Liver (tissue), 10 donors: ENCODE measurements around the gene TPRN. TPM values are rescaled to one million over a fixed set of nuclear protein-coding genes. Genes with fewer than 3 reads are reported as not detected.

Experiments used
- DNase-seq: peaks from one replicate; pipeline ENCODE4 v3.0.0-alpha.2; 2017; ENCODE audit warnings: low spot score
- H3K27ac ChIP-seq, 2 donors: one replicate each; pipeline ENCODE4 v1.7.0; 2013; ENCODE audit warnings: inconsistent platforms in 2 of 2, low read length in 2 of 2, control low read depth in 1 of 2, low read depth in 1 of 2, mild to moderate bottlenecking in 1 of 2
- H3K27me3 ChIP-seq, 4 donors: one replicate each; pipeline versions ENCODE4 v1.6.1 to v1.7.0; 2013; ENCODE audit warnings: low read length in 3 of 4, inconsistent platforms in 1 of 4, mild to moderate bottlenecking in 1 of 4, moderate library complexity in 1 of 4; ENCODE audit not compliant: control insufficient read depth in 4 of 4, insufficient read depth in 4 of 4
- H3K36me3 ChIP-seq, 4 donors: one replicate each; pipeline versions ENCODE4 v1.6.1 to v1.7.0; 2013; ENCODE audit warnings: low read length in 3 of 4, mild to moderate bottlenecking in 3 of 4, low read depth in 1 of 4, moderate library complexity in 1 of 4; ENCODE audit not compliant: control insufficient read depth in 4 of 4, insufficient read depth in 3 of 4
- H3K4me1 ChIP-seq, 4 donors: one replicate each; pipeline versions ENCODE4 v1.6.1 to v1.7.0; 2013; ENCODE audit warnings: low read length in 3 of 4, mild to moderate bottlenecking in 3 of 4, moderate library complexity in 1 of 4; ENCODE audit not compliant: control insufficient read depth in 4 of 4, insufficient read depth in 4 of 4
- H3K4me3 ChIP-seq, 3 donors: one replicate each; pipeline versions ENCODE4 v1.6.1 to v1.7.0; 2013; ENCODE audit warnings: low read length in 3 of 3, control low read depth in 1 of 3, low read depth in 1 of 3, mild to moderate bottlenecking in 1 of 3
- H3K9ac ChIP-seq, 2 donors: one replicate each; pipeline ENCODE4 v1.7.0; 2013; ENCODE audit warnings: low read length in 2 of 2, mild to moderate bottlenecking in 2 of 2, moderate library complexity in 2 of 2, control low read depth in 1 of 2, low read depth in 1 of 2
- H3K9me3 ChIP-seq, 4 donors: one replicate each; pipeline versions ENCODE4 v1.6.1 to v1.7.0; 2013; ENCODE audit warnings: low read length in 3 of 4; ENCODE audit not compliant: control insufficient read depth in 4 of 4
- FOXA2 ChIP-seq: IDR thresholded peaks from 2 replicates; pipeline ENCODE4 v1.6.1; 2016; ENCODE audit warnings: antibody characterized with exemption
- HNF4A ChIP-seq, 2 donors: conservative IDR thresholded peaks; 2 replicates each; pipeline ENCODE4 v1.6.1; 2016; ENCODE audit warnings: antibody characterized with exemption in 2 of 2, mild to moderate bottlenecking in 2 of 2
- RAD21 ChIP-seq, 2 donors: IDR thresholded peaks; 2 replicates each; pipeline ENCODE4 v1.6.1; 2016; ENCODE audit warnings: antibody characterized with exemption in 2 of 2, mild to moderate bottlenecking in 2 of 2
- SP1 ChIP-seq: IDR thresholded peaks from 2 replicates; pipeline ENCODE4 v1.6.1; 2018; ENCODE audit warnings: antibody characterized with exemption, mild to moderate bottlenecking
- WGBS: extraction: QIAGEN DNeasy Blood & Tissue Kit; methylation state at CpG from one replicate; pipeline ENCODE4 v1.1.7; 2013; 5-methylcytosine and 5-hydroxymethylcytosine counted together
- polyA plus RNA-seq, 2 donors: library from polyadenylated mRNA; stranded (reverse) in 1 of 2; unstranded in 1 of 2; fragments of 200-250 nt in 1 of 2; fragments of >200 nt in 1 of 2; fragmentation: Nextera tagmentation in 1 of 2; extraction: Ambion mirVana in 1 of 2; gene quantifications; one replicate each; pipeline versions ENCODE4 v1.2.1 to v1.2.3, GENCODE V29; 2013 to 2015
- small RNA-seq: library from RNA; depleted of rRNA; stranded (forward); fragments of <200 nt; gene quantifications from one replicate; pipeline ENCODE3, GENCODE V24; 2014
- total RNA-seq, 2 donors: library from RNA; depleted of rRNA; stranded (reverse); fragments of >200 nt; gene quantifications; one replicate each; pipeline ENCODE4 v1.2.3, GENCODE V29; 2014
- TF ChIP-seq, protein P1 (sequence below): IDR thresholded peaks from 2 replicates; pipeline ENCODE4 v1.6.1; 2016; ENCODE audit warnings: antibody characterized with exemption, mild to moderate bottlenecking
- donor health status: healthy.
- donor health status: healthy.
- donor health status: healthy.
- donor health status: healthy.
- donor health status: healthy.

TPRN gene
- total and polyA plus RNA-seq, 4 donors = 5.4 to 20.1 (median 11.1) TPM

- H3K9me3 ChIP-seq = no peaks in the 10 kb centered on the region
- H3K27me3 ChIP-seq = peaks cover 6 to 13% (median 10%) of the 10 kb centered on the region in 4 donors
- DNase-seq = no peak
- H3K36me3 ChIP-seq = no peaks in the 10 kb centered on the region
- H3K27ac ChIP-seq = no peak overlapping the region
- H3K4me3 ChIP-seq = no peak overlapping the region
- H3K9ac ChIP-seq = no peak overlapping the region
- no peaks in the 10 kb centered on the region for H3K4me1 ChIP-seq
- TF ChIP-seq FOXA2 (no peak), SP1 (no peak), HNF4A (conservative IDR thresholded peaks at IDR 0.05) (no peak), RAD21 (IDR thresholded peaks at IDR 0.05) (no peak)
- TF ChIP-seq, protein P1, sequence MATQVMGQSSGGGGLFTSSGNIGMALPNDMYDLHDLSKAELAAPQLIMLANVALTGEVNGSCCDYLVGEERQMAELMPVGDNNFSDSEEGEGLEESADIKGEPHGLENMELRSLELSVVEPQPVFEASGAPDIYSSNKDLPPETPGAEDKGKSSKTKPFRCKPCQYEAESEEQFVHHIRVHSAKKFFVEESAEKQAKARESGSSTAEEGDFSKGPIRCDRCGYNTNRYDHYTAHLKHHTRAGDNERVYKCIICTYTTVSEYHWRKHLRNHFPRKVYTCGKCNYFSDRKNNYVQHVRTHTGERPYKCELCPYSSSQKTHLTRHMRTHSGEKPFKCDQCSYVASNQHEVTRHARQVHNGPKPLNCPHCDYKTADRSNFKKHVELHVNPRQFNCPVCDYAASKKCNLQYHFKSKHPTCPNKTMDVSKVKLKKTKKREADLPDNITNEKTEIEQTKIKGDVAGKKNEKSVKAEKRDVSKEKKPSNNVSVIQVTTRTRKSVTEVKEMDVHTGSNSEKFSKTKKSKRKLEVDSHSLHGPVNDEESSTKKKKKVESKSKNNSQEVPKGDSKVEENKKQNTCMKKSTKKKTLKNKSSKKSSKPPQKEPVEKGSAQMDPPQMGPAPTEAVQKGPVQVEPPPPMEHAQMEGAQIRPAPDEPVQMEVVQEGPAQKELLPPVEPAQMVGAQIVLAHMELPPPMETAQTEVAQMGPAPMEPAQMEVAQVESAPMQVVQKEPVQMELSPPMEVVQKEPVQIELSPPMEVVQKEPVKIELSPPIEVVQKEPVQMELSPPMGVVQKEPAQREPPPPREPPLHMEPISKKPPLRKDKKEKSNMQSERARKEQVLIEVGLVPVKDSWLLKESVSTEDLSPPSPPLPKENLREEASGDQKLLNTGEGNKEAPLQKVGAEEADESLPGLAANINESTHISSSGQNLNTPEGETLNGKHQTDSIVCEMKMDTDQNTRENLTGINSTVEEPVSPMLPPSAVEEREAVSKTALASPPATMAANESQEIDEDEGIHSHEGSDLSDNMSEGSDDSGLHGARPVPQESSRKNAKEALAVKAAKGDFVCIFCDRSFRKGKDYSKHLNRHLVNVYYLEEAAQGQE = no peak
- 71% methylated on average over 24 of the region's 24 CpGs for WGBS
Observed at GRCh38 chr9:137141976-137142936, 58.3 kb downstream of the TPRN start.

Small RNA genes within 50 kb of the gene (small RNA-seq; reads per million reads assigned to genes)
- gene MIR3621 = not detected

Other genes starting within 250 kb of the TPRN start
Only the 30 nearest of the 32 such genes appear.
- gene PTGDS, start 223.2 kb downstream of the TPRN start, total RNA-seq = 1 to 10 TPM in 1 of 2 donors, under 1 TPM in 1; 0.23 to 5.4 TPM
- gene PTGDS, start 223.2 kb downstream of the TPRN start, polyA plus RNA-seq = 10 to 100 TPM in 1 of 2 donors, 1 to 10 TPM in 1; 7.4 to 15.2 TPM
- under 1 TPM in 1 of 2 donors, not detected in 1; 0.08 TPM for gene LCNL1, start 217.7 kb downstream of the TPRN start, total RNA-seq
- gene LCNL1, start 217.7 kb downstream of the TPRN start, polyA plus RNA-seq = under 1 TPM in 1 of 2 donors, not detected in 1; 0.01 TPM
- 1 to 10 TPM; 7.3 to 9.0 TPM for gene PAXX, start 208.3 kb downstream of the TPRN start, total RNA-seq
- gene PAXX, start 208.3 kb downstream of the TPRN start, polyA plus RNA-seq = 10 to 100 TPM; 29.4 to 34.1 TPM
- under 1 TPM; 0.33 to 0.42 TPM for gene CLIC3, start 204.2 kb downstream of the TPRN start, total RNA-seq
- under 1 TPM; 0.38 to 0.83 TPM for gene CLIC3, start 204.2 kb downstream of the TPRN start, polyA plus RNA-seq
- gene ABCA2, start 172.5 kb downstream of the TPRN start, total RNA-seq = 10 to 100 TPM in 1 of 2 donors, 1 to 10 TPM in 1; 2.9 to 15.2 TPM
- 10 to 100 TPM in 1 of 2 donors, 1 to 10 TPM in 1; 9.5 to 15.1 TPM for gene ABCA2, start 172.5 kb downstream of the TPRN start, polyA plus RNA-seq
- gene FUT7, start 168.7 kb downstream of the TPRN start, total RNA-seq = under 1 TPM; 0.37 to 0.67 TPM
- under 1 TPM in 1 of 2 donors, not detected in 1; 0.14 TPM for gene FUT7, start 168.7 kb downstream of the TPRN start, polyA plus RNA-seq
- gene NPDC1, start 154.6 kb downstream of the TPRN start, total RNA-seq = 1 to 10 TPM; 2.7 to 5.6 TPM
- 10 to 100 TPM in 1 of 2 donors, 1 to 10 TPM in 1; 9.0 to 14.5 TPM for gene NPDC1, start 154.6 kb downstream of the TPRN start, polyA plus RNA-seq
- under 1 TPM; 0.09 to 0.25 TPM for gene ENTPD2, start 146.7 kb downstream of the TPRN start, total RNA-seq
- under 1 TPM; 0.17 to 0.40 TPM for gene ENTPD2, start 146.7 kb downstream of the TPRN start, polyA plus RNA-seq
- 1 to 10 TPM in 1 of 2 donors, under 1 TPM in 1; 0.08 to 1.8 TPM for gene SAPCD2, start 130.2 kb downstream of the TPRN start, total RNA-seq
- under 1 TPM; 0.06 to 0.38 TPM for gene SAPCD2, start 130.2 kb downstream of the TPRN start, polyA plus RNA-seq
- 1 to 10 TPM; 1.8 to 2.3 TPM for gene UAP1L1, start 123.2 kb downstream of the TPRN start, total RNA-seq
- gene UAP1L1, start 123.2 kb downstream of the TPRN start, polyA plus RNA-seq = 1 to 10 TPM in 1 of 2 donors, under 1 TPM in 1; 0.35 to 1.6 TPM
- 10 to 100 TPM; 19.9 to 31.8 TPM for gene MAN1B1, start 113.8 kb downstream of the TPRN start, total RNA-seq
- gene MAN1B1, start 113.8 kb downstream of the TPRN start, polyA plus RNA-seq = 10 to 100 TPM; 23.2 to 29.7 TPM
- gene DPP7, start 86.0 kb downstream of the TPRN start, total RNA-seq = 10 to 100 TPM; 25.0 to 38.8 TPM
- 10 to 100 TPM; 62.6 to 71.1 TPM for gene DPP7, start 86.0 kb downstream of the TPRN start, polyA plus RNA-seq
- gene GRIN1, start 61.6 kb downstream of the TPRN start, total RNA-seq = not detected
- under 1 TPM in 1 of 2 donors, not detected in 1; 0.05 TPM for gene GRIN1, start 61.6 kb downstream of the TPRN start, polyA plus RNA-seq
- under 1 TPM in 1 of 2 donors, not detected in 1; 0.17 TPM for gene LRRC26, start 30.7 kb downstream of the TPRN start, total RNA-seq
- under 1 TPM in 1 of 2 donors, not detected in 1; 0.09 TPM for gene LRRC26, start 30.7 kb downstream of the TPRN start, polyA plus RNA-seq
- gene TMEM210, start 28.7 kb downstream of the TPRN start, total RNA-seq = not detected
- gene TMEM210, start 28.7 kb downstream of the TPRN start, polyA plus RNA-seq = not detected
- gene ANAPC2, start 12.2 kb downstream of the TPRN start, total RNA-seq = 10 to 100 TPM; 19.4 to 32.6 TPM
- gene ANAPC2, start 12.2 kb downstream of the TPRN start, polyA plus RNA-seq = 10 to 100 TPM in 1 of 2 donors, 1 to 10 TPM in 1; 9.3 to 19.9 TPM
- gene SSNA1, start 12.1 kb downstream of the TPRN start, total RNA-seq = 10 to 100 TPM; 29.8 to 37.5 TPM
- gene SSNA1, start 12.1 kb downstream of the TPRN start, polyA plus RNA-seq = 10 to 100 TPM; 43.1 to 44.2 TPM
- 10 to 100 TPM; 19.9 to 21.5 TPM for gene TMEM203, start 4.9 kb upstream of the TPRN start, total RNA-seq
- gene TMEM203, start 4.9 kb upstream of the TPRN start, polyA plus RNA-seq = 10 to 100 TPM; 21.4 to 27.5 TPM
- 1 to 10 TPM; 2.9 to 4.7 TPM for gene NDOR1, start 5.0 kb upstream of the TPRN start, total RNA-seq
- 1 to 10 TPM; 2.5 to 3.5 TPM for gene NDOR1, start 5.0 kb upstream of the TPRN start, polyA plus RNA-seq
- under 1 TPM; 0.28 to 0.59 TPM for gene RNF208, start 21.5 kb upstream of the TPRN start, total RNA-seq
- 1 to 10 TPM; 4.6 to 7.1 TPM for gene RNF208, start 21.5 kb upstream of the TPRN start, polyA plus RNA-seq
- under 1 TPM; 0.14 to 0.25 TPM for gene CYSRT1, start 24.4 kb upstream of the TPRN start, total RNA-seq
- gene CYSRT1, start 24.4 kb upstream of the TPRN start, polyA plus RNA-seq = under 1 TPM; 0.15 to 0.50 TPM
- not detected for gene RNF224, start 26.8 kb upstream of the TPRN start, total RNA-seq
- gene RNF224, start 26.8 kb upstream of the TPRN start, polyA plus RNA-seq = not detected
- not detected for gene SLC34A3, start 30.2 kb upstream of the TPRN start, total RNA-seq
- gene SLC34A3, start 30.2 kb upstream of the TPRN start, polyA plus RNA-seq = not detected
- 100 to 1,000 TPM; 179 to 191 TPM for gene TUBB4B, start 40.5 kb upstream of the TPRN start, total RNA-seq
- 100 to 1,000 TPM; 173 to 199 TPM for gene TUBB4B, start 40.5 kb upstream of the TPRN start, polyA plus RNA-seq
- not detected for gene STPG3, start 50.5 kb upstream of the TPRN start, total RNA-seq
- not detected for gene STPG3, start 50.5 kb upstream of the TPRN start, polyA plus RNA-seq
- 10 to 100 TPM; 16.5 to 19.7 TPM for gene NELFB, start 54.6 kb upstream of the TPRN start, total RNA-seq
- gene NELFB, start 54.6 kb upstream of the TPRN start, polyA plus RNA-seq = 10 to 100 TPM in 1 of 2 donors, 1 to 10 TPM in 1; 4.7 to 24.6 TPM
- gene TOR4A, start 77.0 kb upstream of the TPRN start, total RNA-seq = 1 to 10 TPM; 5.0 to 5.1 TPM
- gene TOR4A, start 77.0 kb upstream of the TPRN start, polyA plus RNA-seq = 1 to 10 TPM in 1 of 2 donors, under 1 TPM in 1; 0.35 to 3.6 TPM
- 1 to 10 TPM in 1 of 2 donors, under 1 TPM in 1; 0.93 to 1.3 TPM for gene NRARP, start 101.5 kb upstream of the TPRN start, total RNA-seq
- under 1 TPM in 1 of 2 donors, not detected in 1; 0.48 TPM for gene NRARP, start 101.5 kb upstream of the TPRN start, polyA plus RNA-seq
- gene EXD3, start 222.4 kb upstream of the TPRN start, total RNA-seq = 1 to 10 TPM; 2.5 to 6.7 TPM
- gene EXD3, start 222.4 kb upstream of the TPRN start, polyA plus RNA-seq = 1 to 10 TPM; 3.6 to 3.7 TPM
- gene NOXA1, start 222.7 kb upstream of the TPRN start, total RNA-seq = 1 to 10 TPM; 1.3 to 2.4 TPM
- gene NOXA1, start 222.7 kb upstream of the TPRN start, polyA plus RNA-seq = 1 to 10 TPM; 2.4 to 3.6 TPM